Measurements from ENCODE around the gene PGA5. TPM values are rescaled to one million over a fixed set of nuclear protein-coding genes. Genes with fewer than 3 reads are reported as not detected.

Gene PGA5
- total RNA-seq, 1 experiment from 2014 or later = not detected

DNA sequence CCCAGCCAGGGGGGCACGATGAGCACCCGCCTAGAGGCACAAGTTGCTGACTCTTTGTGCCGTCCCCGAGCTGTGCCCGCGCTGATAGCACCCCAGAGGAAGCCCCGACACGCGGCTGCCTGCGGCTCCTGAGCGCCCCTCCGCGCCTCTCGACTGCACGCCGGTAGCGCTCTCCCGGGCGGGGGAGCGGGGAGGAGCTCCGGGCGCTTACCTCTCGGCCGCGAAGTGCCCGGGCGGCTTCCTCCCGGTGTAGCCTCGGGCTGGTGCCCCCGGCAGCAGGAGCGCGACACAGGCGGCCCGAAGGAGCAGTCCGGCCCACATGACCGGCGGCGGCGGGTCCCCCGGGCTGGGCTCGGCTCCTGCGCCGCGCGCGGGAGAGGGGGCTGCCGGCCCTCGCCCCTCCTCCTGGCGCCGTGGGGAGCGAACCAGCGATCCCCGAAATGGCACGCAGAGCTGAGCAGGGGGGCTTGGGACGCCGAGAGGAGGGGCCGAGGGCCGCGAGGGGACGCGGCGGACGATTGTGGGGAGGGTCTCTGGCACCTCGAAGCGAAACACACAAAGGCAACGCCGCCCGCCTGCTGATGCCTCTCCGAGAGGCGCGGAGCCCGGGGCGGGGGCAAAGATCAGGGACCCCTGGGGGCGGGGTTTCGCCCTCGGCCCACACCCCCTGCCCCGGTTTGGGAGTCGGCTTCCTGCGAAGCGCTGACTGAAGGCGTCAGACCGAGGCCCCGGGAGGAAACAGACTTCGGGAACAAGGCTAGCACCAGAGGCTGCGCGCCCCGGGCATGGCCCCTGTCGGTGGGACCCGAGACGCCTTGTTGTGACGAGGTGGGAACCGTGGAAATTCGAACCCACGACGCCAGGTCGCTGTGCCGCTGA lies 54.0 kb downstream of the PGA5 start, which contains the start of gene VWCE:
TSS of gene VWCE (minus strand) at position 600 of the 879 bp plus-strand sequence. CDS start at position 321, 279 bp downstream.
- DNase-seq = peak; percentile 71 to 82
- peak within 1 kb of the TSS; percentile 80 for H3K4me3 ChIP-seq (ENCODE audit: low read depth, low read length)
- POLR2A ChIA-PET = interaction anchor here (0.6 to 2.2 kb wide), 5 partner anchors 11 to 136 kb away, joined by 3 to 22 read pairs (median 3); partner anchors contain the start of genes CYB561A3 and TMEM138

DNA sequence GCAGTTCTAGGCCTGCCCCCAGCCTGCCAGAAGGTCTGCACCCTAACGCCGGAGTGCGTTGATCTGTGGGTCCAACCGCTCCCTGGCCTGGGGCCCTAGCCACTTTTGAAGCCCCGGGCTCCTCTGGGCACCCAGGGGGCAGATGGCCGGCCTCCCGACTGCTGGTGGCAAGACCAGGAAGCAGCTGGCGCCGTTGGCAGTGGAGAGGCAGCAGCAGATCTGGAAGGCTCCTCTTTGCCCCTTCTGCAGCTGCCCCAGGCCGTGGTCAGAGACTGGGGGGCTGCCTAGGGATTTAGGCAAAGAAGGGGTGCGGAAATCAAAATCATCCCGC lies 54.6 kb downstream of the PGA5 start:
- H3K4me1 Mint-ChIP-seq (ENCODE audit: low read depth, unreplicated experiment) = peaks cover 12% of the 10 kb centered on the region
- H3K27ac Mint-ChIP-seq (ENCODE audit: unreplicated experiment) = no peak overlapping the region
- Histone ChIP-seq H3K36me3 (ENCODE audit: control insufficient read depth, insufficient read depth, low read length) (peaks cover 5% of the 10 kb centered on the region), H3K4me3 (ENCODE audit: low read depth, low read length) (peak overlapping the region; percentile 80), H3K4me1 (peaks cover 32% of the 10 kb centered on the region), H3K27me3 (replicated peaks; ENCODE audit: control insufficient read depth, insufficient read depth, low read length) (no peaks in the 10 kb centered on the region), H3K9me3 (no peaks in the 10 kb centered on the region)
- BruUV-seq (replicated peaks) = no TSS peak
- DNase-seq = no peak
- CTCF ChIA-PET = interaction anchor here (1.1 kb wide), 1 partner anchor 90 kb away, joined by 5 read pairs; no protein-coding TSS in a partner anchor
- TF ChIP-seq, protein P1, sequence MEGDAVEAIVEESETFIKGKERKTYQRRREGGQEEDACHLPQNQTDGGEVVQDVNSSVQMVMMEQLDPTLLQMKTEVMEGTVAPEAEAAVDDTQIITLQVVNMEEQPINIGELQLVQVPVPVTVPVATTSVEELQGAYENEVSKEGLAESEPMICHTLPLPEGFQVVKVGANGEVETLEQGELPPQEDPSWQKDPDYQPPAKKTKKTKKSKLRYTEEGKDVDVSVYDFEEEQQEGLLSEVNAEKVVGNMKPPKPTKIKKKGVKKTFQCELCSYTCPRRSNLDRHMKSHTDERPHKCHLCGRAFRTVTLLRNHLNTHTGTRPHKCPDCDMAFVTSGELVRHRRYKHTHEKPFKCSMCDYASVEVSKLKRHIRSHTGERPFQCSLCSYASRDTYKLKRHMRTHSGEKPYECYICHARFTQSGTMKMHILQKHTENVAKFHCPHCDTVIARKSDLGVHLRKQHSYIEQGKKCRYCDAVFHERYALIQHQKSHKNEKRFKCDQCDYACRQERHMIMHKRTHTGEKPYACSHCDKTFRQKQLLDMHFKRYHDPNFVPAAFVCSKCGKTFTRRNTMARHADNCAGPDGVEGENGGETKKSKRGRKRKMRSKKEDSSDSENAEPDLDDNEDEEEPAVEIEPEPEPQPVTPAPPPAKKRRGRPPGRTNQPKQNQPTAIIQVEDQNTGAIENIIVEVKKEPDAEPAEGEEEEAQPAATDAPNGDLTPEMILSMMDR (IDR thresholded peaks at IDR 0.05; ENCODE audit: insufficient read depth in 1 of 2, low read depth in 1 of 2, low read length in 1 of 2, severe bottlenecking in 1 of 2, unreplicated experiment in 1 of 2) = no peak
- POLR2A ChIA-PET = interaction anchor here (0.9 kb wide), 2 partner anchors 97 to 137 kb away, joined by 3 to 6 read pairs; no protein-coding TSS in a partner anchor
- peak overlapping the region; percentile 96 for H3K4me3 Mint-ChIP-seq (ENCODE audit: unreplicated experiment)
- H3K9me3 Mint-ChIP-seq (ENCODE audit: unreplicated experiment) = no peaks in the 10 kb centered on the region
- peaks cover 31% of the 10 kb centered on the region for H3K36me3 Mint-ChIP-seq (ENCODE audit: insufficient read depth, unreplicated experiment)
- intact Hi-C loops (cut with micrococcal nuclease; ENCODE audit: unreplicated experiment) = no loop called here
- H3K27me3 Mint-ChIP-seq (ENCODE audit: insufficient read depth, unreplicated experiment) = no peaks in the 10 kb centered on the region

More for the DNA sequence above, 54.0 kb downstream of the PGA5 start, which contains the start of gene VWCE:
- Mint-ChIP-seq H3K27me3 (ENCODE audit: insufficient read depth, unreplicated experiment) (no peaks in the 10 kb centered on the region), H3K36me3 (ENCODE audit: insufficient read depth, unreplicated experiment) (peaks cover 31% of the 10 kb centered on the region), H3K9me3 (ENCODE audit: unreplicated experiment) (no peaks in the 10 kb centered on the region), H3K4me3 (ENCODE audit: unreplicated experiment) (peak within 1 kb of the TSS; percentile 96), H3K4me1 (ENCODE audit: low read depth, unreplicated experiment) (peaks cover 12% of the 10 kb centered on the region), H3K27ac (ENCODE audit: unreplicated experiment) (peak within 1 kb of the TSS; percentile 88)
- H3K4me1 ChIP-seq = peaks cover 32% of the 10 kb centered on the region
- H3K36me3 ChIP-seq (ENCODE audit: control insufficient read depth, insufficient read depth, low read length) = peaks cover 3% of the 10 kb centered on the region
- no peaks in the 10 kb centered on the region for H3K27me3 ChIP-seq (replicated peaks; ENCODE audit: control insufficient read depth, insufficient read depth, low read length)
- CTCF ChIA-PET = interaction anchor here (0.6 to 1.8 kb wide), 8 partner anchors 17 to 381 kb away, joined by 3 to 6 read pairs (median 4); partner anchors contain the start of gene TMEM109
- no TSS peak for BruUV-seq (replicated peaks)
- intact Hi-C loops (cut with micrococcal nuclease; ENCODE audit: unreplicated experiment) = loop anchor here (1.0 kb wide), 1 partner anchor 41 kb away; no protein-coding TSS in a partner anchor
- no peaks in the 10 kb centered on the region for H3K9me3 ChIP-seq
- TF ChIP-seq, protein P1 (IDR thresholded peaks at IDR 0.05; ENCODE audit: insufficient read depth in 1 of 2, low read depth in 1 of 2, low read length in 1 of 2, severe bottlenecking in 1 of 2, unreplicated experiment in 1 of 2) = peak; percentile 19 to 41

GRCh38 chr11:61297341-61297740 lies 56.4 kb downstream of the PGA5 start:
- Mint-ChIP-seq H3K4me3 (ENCODE audit: unreplicated experiment) (no peak overlapping the region), H3K27ac (ENCODE audit: unreplicated experiment) (no peak overlapping the region), H3K4me1 (ENCODE audit: low read depth, unreplicated experiment) (peaks cover 12% of the 10 kb centered on the region), H3K36me3 (ENCODE audit: insufficient read depth, unreplicated experiment) (peaks cover 31% of the 10 kb centered on the region), H3K9me3 (ENCODE audit: unreplicated experiment) (no peaks in the 10 kb centered on the region), H3K27me3 (ENCODE audit: insufficient read depth, unreplicated experiment) (no peaks in the 10 kb centered on the region)
- ChIA-PET CTCF (no interaction called here), POLR2A (no interaction called here)
- Histone ChIP-seq H3K4me3 (ENCODE audit: low read depth, low read length) (no peak overlapping the region), H3K36me3 (ENCODE audit: control insufficient read depth, insufficient read depth, low read length) (peaks cover 8% of the 10 kb centered on the region), H3K4me1 (peaks cover 32% of the 10 kb centered on the region), H3K27me3 (replicated peaks; ENCODE audit: control insufficient read depth, insufficient read depth, low read length) (no peaks in the 10 kb centered on the region), H3K9me3 (no peaks in the 10 kb centered on the region)
- DNase-seq = no peak
- BruUV-seq (replicated peaks) = no TSS peak
- intact Hi-C loops (cut with micrococcal nuclease; ENCODE audit: unreplicated experiment) = no loop called here
- TF ChIP-seq, protein P1 (IDR thresholded peaks at IDR 0.05; ENCODE audit: insufficient read depth in 1 of 2, low read depth in 1 of 2, low read length in 1 of 2, severe bottlenecking in 1 of 2, unreplicated experiment in 1 of 2) = no peak
